GM23338 (cell line): ENCODE results near the gene SIRT2. TPM values are rescaled to one million over a fixed set of nuclear protein-coding genes. Genes with fewer than 3 reads are reported as not detected.

Experiments used
- ATAC-seq: fragments of 200-7000 bp; cut with Tn5 transposase; 3 replicates; pipeline ENCODE4 v1.9.1; 2020
- DNase-seq: peaks from one replicate; pipeline ENCODE4 v3.0.0-alpha.2; 2015; ENCODE audit warnings: low spot score
- H2AFZ ChIP-seq: fragments of 200-600 bp; sonication (generic); 2 replicates; pipeline ENCODE4 v1.8.0; 2016; ENCODE audit warnings: antibody characterized with exemption, mild to moderate bottlenecking, moderate library complexity
- H3F3A ChIP-seq: fragments of 200-600 bp; sonication (generic); replicated peaks from 2 replicates; pipeline ENCODE4 v1.8.0; 2017; ENCODE audit warnings: antibody characterized with exemption, mixed run types, low read depth
- H3K27ac ChIP-seq: fragments of 200-600 bp; sonication (generic); 2 replicates; pipeline ENCODE4 v1.6.1; 2016; ENCODE audit warnings: low read depth
- H3K27me3 ChIP-seq: fragments of 200-600 bp; sonication (generic); 2 replicates; pipeline ENCODE4 v1.8.0; 2016; ENCODE audit warnings: mild to moderate bottlenecking, mixed run types, moderate library complexity; ENCODE audit not compliant: insufficient read depth
- H3K36me3 ChIP-seq: fragments of 200-600 bp; sonication (generic); 2 replicates; pipeline ENCODE4 v1.8.0; 2016; ENCODE audit warnings: mild to moderate bottlenecking; ENCODE audit not compliant: insufficient read depth
- H3K4me1 ChIP-seq: fragments of 200-600 bp; sonication (generic); 2 replicates; pipeline ENCODE4 v1.8.0; 2016; ENCODE audit warnings: mild to moderate bottlenecking, moderate library complexity; ENCODE audit not compliant: insufficient read depth
- H3K4me2 ChIP-seq: fragments of 200-600 bp; sonication (generic); 2 replicates; pipeline ENCODE4 v1.7.1; 2017; ENCODE audit warnings: mixed run types
- H3K4me3 ChIP-seq: fragments of 200-600 bp; sonication (generic); 2 replicates; pipeline ENCODE4 v1.6.1; 2016; ENCODE audit warnings: mixed run types
- H3K79me2 ChIP-seq: fragments of 200-600 bp; sonication (generic); replicated peaks from 2 replicates; pipeline ENCODE4 v1.8.0; 2017; ENCODE audit warnings: mild to moderate bottlenecking; ENCODE audit not compliant: insufficient read depth
- H3K9me2 ChIP-seq: fragments of 200-600 bp; sonication (generic); 2 replicates; pipeline ENCODE4 v1.8.0; 2017; ENCODE audit not compliant: insufficient read depth
- H4K20me1 ChIP-seq: fragments of 200-600 bp; sonication (generic); replicated peaks from 2 replicates; pipeline ENCODE4 v1.8.0; 2017; ENCODE audit warnings: mild to moderate bottlenecking; ENCODE audit not compliant: insufficient read depth
- H3K27ac Mint-ChIP-seq: 2 replicates; pipeline ENCODE4 v1.8.0; 2020; ENCODE audit warnings: inconsistent platforms, mild to moderate bottlenecking, moderate library complexity, mixed read lengths
- H3K27me3 Mint-ChIP-seq: 3 replicates; pipeline ENCODE4 v1.8.0; 2022; ENCODE audit warnings: low read depth, mild to moderate bottlenecking, moderate library complexity, mixed read lengths, inconsistent platforms; ENCODE audit not compliant: insufficient read depth, poor library complexity
- H3K36me3 Mint-ChIP-seq: 3 replicates; pipeline ENCODE4 v1.8.0; 2021; ENCODE audit warnings: low read depth, mild to moderate bottlenecking, inconsistent platforms, moderate library complexity, mixed read lengths
- H3K4me1 Mint-ChIP-seq: 3 replicates; pipeline ENCODE4 v1.8.0; 2020; ENCODE audit warnings: mild to moderate bottlenecking, inconsistent platforms, mixed read lengths
- H3K4me3 Mint-ChIP-seq: 3 replicates; pipeline ENCODE4 v1.8.0; 2021; ENCODE audit warnings: moderate library complexity, mild to moderate bottlenecking, inconsistent platforms, mixed read lengths
- H3K9me3 Mint-ChIP-seq: 3 replicates; pipeline ENCODE4 v1.8.0; 2020; ENCODE audit warnings: moderate library complexity, mild to moderate bottlenecking, inconsistent platforms, mixed read lengths
- CREB1 ChIP-seq: fragments of 250-450 bp; sonication (Bioruptor Pico); IDR thresholded peaks from 2 replicates; pipeline ENCODE4 v1.5.0; 2020; ENCODE audit warnings: low read depth, mild to moderate bottlenecking, moderate library complexity
- CTCF ChIP-seq, 2 experiments: fragments of 200-600 bp in 1 of 2; sonication (generic) in 1 of 2; conservative IDR thresholded peaks; 2 replicates each; pipeline versions ENCODE4 v1.5.1 to v1.6.1; 2016 to 2017; ENCODE audit warnings: antibody characterized with exemption in 2 of 2, low read depth in 2 of 2, mild to moderate bottlenecking in 2 of 2, moderate library complexity in 1 of 2
- JUNB ChIP-seq: IDR thresholded peaks from one replicate; pipeline ENCODE4 v1.6.1; 2016; ENCODE audit warnings: antibody characterized with exemption; ENCODE audit not compliant: unreplicated experiment
- NANOG ChIP-seq: IDR thresholded peaks from 2 replicates; pipeline ENCODE4 v1.6.1; 2016; ENCODE audit warnings: antibody characterized with exemption, borderline replicate concordance
- REST ChIP-seq: IDR thresholded peaks from one replicate; pipeline ENCODE4 v1.6.1; 2018; ENCODE audit warnings: antibody characterized with exemption; ENCODE audit not compliant: unreplicated experiment
- ZNF462 ChIP-seq: fragments of 250-450 bp; sonication (Bioruptor Pico); IDR thresholded peaks from 2 replicates; pipeline ENCODE4 v1.5.0; 2020; ENCODE audit warnings: mild to moderate bottlenecking, moderate library complexity
- polyA plus RNA-seq: library from polyadenylated mRNA; unstranded; fragments of >200 nt; fragmentation: Nextera tagmentation; extraction: Ambion mirVana; gene quantifications from 2 replicates; pipeline ENCODE4 v1.2.1, GENCODE V29; 2016
- total RNA-seq: library from RNA; depleted of rRNA; stranded (reverse); fragments of >200 nt; shearing (Covaris generic); gene quantifications from 2 replicates; pipeline ENCODE4 v1.2.3, GENCODE V29; 2014
- TF ChIP-seq, protein P1 (sequence below): IDR thresholded peaks from 2 replicates; pipeline ENCODE4 v1.6.1; 2016; ENCODE audit warnings: antibody characterized with exemption

The SIRT2 gene
- total and polyA plus RNA-seq, 2 experiments from 2014 or later, result 2.7 to 8.4 TPM

DNA sequence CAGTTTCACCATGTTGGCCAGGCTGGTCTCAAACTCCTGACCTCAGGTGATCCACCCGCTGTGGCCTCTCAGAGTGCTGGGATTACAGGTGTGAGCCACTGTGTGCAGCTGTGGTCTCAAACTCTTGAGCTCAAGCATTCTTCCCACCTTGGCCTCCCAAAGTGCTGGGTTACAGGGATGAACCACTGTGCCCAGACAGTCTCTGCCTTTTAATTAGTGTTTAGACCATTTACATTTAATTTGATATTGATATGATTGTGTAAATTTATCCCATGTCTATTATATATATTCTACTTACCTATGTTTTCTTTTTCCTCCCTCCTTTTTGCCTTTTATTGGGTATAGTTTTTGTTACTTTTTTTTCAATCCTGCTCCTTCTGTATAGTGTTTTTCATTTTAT, 2.3 kb upstream of the SIRT2 start:
- no peak for TF ChIP-seq NANOG
- TF ChIP-seq JUNB, result no peak
- peaks cover 9% of the 10 kb centered on the region for H3K4me1 Mint-ChIP-seq
- Histone ChIP-seq H3K27ac (no peak overlapping the region), H4K20me1 (no peaks in the 10 kb centered on the region), H3K9me2 (no peaks in the 10 kb centered on the region), H2AFZ (no peak overlapping the region), H3K4me1 (peaks cover 14% of the 10 kb centered on the region), H3K36me3 (no peaks in the 10 kb centered on the region; the same call in 1 of the 2 replicates), H3K4me3 (no peak overlapping the region), H3K27me3 (peaks cover 11% of the 10 kb centered on the region), H3K79me2 (peaks cover 23% of the 10 kb centered on the region), H3K4me2 (no peak overlapping the region), H3F3A (no peaks in the 10 kb centered on the region)
- no peak for ATAC-seq
- no peak overlapping the region; the same call in 1 of the 2 replicates for H3K27ac Mint-ChIP-seq
- peaks cover 3% of the 10 kb centered on the region; the same call in 1 of the 3 replicates for H3K9me3 Mint-ChIP-seq
- H3K4me3 Mint-ChIP-seq, result peak overlapping the region; percentile 51; the same call in 1 of the 3 replicates
- peaks cover 9% of the 10 kb centered on the region for H3K36me3 Mint-ChIP-seq
- no peak for DNase-seq
- H3K27me3 Mint-ChIP-seq, result peaks cover 13% of the 10 kb centered on the region

- peak overlapping the region; percentile 87 for H3K4me3 Mint-ChIP-seq
- peaks cover 11% of the 10 kb centered on the region for H3K27me3 ChIP-seq
- H3K27ac ChIP-seq, result 0 out of 2 replicates have a peak overlapping the region, but pooled peaks have one; percentile 29
These were observed 1.3 kb upstream of the SIRT2 start for GRCh38 chr19:38900743-38901190.

More at GRCh38 chr19:38900743-38901190, 1.3 kb upstream of the SIRT2 start:
- DNase-seq, result no peak
- Mint-ChIP-seq H3K36me3 (peaks cover 4% of the 10 kb centered on the region), H3K27me3 (peaks cover 13% of the 10 kb centered on the region), H3K27ac (peak overlapping the region; percentile 9; the same call in 1 of the 2 replicates), H3K4me1 (peaks cover 9% of the 10 kb centered on the region), H3K9me3 (peaks cover 3% of the 10 kb centered on the region; the same call in 1 of the 3 replicates)
- Histone ChIP-seq H3K36me3 (no peaks in the 10 kb centered on the region; the same call in 1 of the 2 replicates), H3K4me3 (peak overlapping the region; percentile 68), H3K79me2 (peaks cover 23% of the 10 kb centered on the region), H3K4me2 (peak overlapping the region; percentile 79), H3K4me1 (peaks cover 14% of the 10 kb centered on the region), H2AFZ (no peak overlapping the region), H3F3A (no peaks in the 10 kb centered on the region), H4K20me1 (no peaks in the 10 kb centered on the region), H3K9me2 (no peaks in the 10 kb centered on the region)
- TF ChIP-seq ZNF462 (no peak), CREB1 (CRISPR knock-in tag) (no peak), JUNB (no peak), CTCF (conservative IDR thresholded peaks at IDR 0.05; ENCODE audit: low read depth in 2 of 2) (no peak), REST (no peak)
- TF ChIP-seq, protein P1, sequence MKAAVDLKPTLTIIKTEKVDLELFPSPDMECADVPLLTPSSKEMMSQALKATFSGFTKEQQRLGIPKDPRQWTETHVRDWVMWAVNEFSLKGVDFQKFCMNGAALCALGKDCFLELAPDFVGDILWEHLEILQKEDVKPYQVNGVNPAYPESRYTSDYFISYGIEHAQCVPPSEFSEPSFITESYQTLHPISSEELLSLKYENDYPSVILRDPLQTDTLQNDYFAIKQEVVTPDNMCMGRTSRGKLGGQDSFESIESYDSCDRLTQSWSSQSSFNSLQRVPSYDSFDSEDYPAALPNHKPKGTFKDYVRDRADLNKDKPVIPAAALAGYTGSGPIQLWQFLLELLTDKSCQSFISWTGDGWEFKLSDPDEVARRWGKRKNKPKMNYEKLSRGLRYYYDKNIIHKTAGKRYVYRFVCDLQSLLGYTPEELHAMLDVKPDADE, result no peak
- no peak for ATAC-seq
